SK-N-SH treated with all-trans-retinoic acid at 6 μM for 48 hours (cell line): ENCODE measurements around the gene ZNF101.

ENCODE experiments used
- ARNTL ChIP-seq: fragments of 450-650 bp; formaldehyde crosslinking; IDR thresholded peaks from 2 replicates; pipeline ENCODE4 v1.5.0; 2020; ENCODE audit warnings: low read depth, mild to moderate bottlenecking, moderate library complexity, borderline replicate concordance
- BACH2 ChIP-seq: fragments of 250-450 bp; sonication (Bioruptor Pico); IDR thresholded peaks from 2 replicates; pipeline ENCODE4 v1.9.0; 2021; ENCODE audit warnings: mild to moderate bottlenecking, borderline replicate concordance
- CSDC2 ChIP-seq: fragments of 250-450 bp; sonication (Bioruptor Pico); IDR thresholded peaks from 2 replicates; pipeline ENCODE4 v1.5.0; 2020; ENCODE audit warnings: mild to moderate bottlenecking, moderate library complexity
- CSRNP3 ChIP-seq: fragments of 250-450 bp; sonication (Bioruptor Pico); IDR thresholded peaks from 2 replicates; pipeline ENCODE4 v1.5.1; 2021; ENCODE audit warnings: mild to moderate bottlenecking, moderate library complexity
- ISL1 ChIP-seq: fragments of 250-450 bp; sonication (Bioruptor Pico); IDR thresholded peaks from 2 replicates; pipeline ENCODE4 v2.1.2; 2022; ENCODE audit warnings: mild to moderate bottlenecking, moderate library complexity
- PATZ1 ChIP-seq: fragments of 250-450 bp; sonication (Bioruptor Pico); IDR thresholded peaks from 2 replicates; pipeline ENCODE4 v1.8.0; 2020; ENCODE audit warnings: mild to moderate bottlenecking, moderate library complexity, borderline replicate concordance
- POU6F1 ChIP-seq: fragments of 250-450 bp; sonication (Bioruptor Pico); IDR thresholded peaks from 2 replicates; pipeline ENCODE4 v1.8.0; 2021; ENCODE audit warnings: low read depth, mild to moderate bottlenecking, moderate library complexity, borderline replicate concordance
- RARB ChIP-seq: fragments of 250-450 bp; sonication (Bioruptor Pico); IDR thresholded peaks from 2 replicates; pipeline ENCODE4 v1.8.0; 2021; ENCODE audit warnings: mild to moderate bottlenecking, moderate library complexity
- TOX ChIP-seq: fragments of 250-450 bp; sonication (Bioruptor Pico); IDR thresholded peaks from 2 replicates; pipeline ENCODE4 v1.8.0; 2021; ENCODE audit warnings: mild to moderate bottlenecking, moderate library complexity, borderline replicate concordance
- ZC3H10 ChIP-seq: fragments of 250-450 bp; sonication (Bioruptor Pico); IDR thresholded peaks from 2 replicates; pipeline ENCODE4 v1.5.1; 2021; ENCODE audit warnings: mild to moderate bottlenecking, moderate library complexity

- no peak for TF ChIP-seq CSDC2 (CRISPR knock-in tag)
- TF ChIP-seq ISL1 (CRISPR knock-in tag), result no peak
- no peak for TF ChIP-seq ARNTL
- TF ChIP-seq CSRNP3, result no peak
- no peak for TF ChIP-seq POU6F1
- TF ChIP-seq PATZ1, result no peak
- no peak for TF ChIP-seq RARB (CRISPR knock-in tag)
- TF ChIP-seq ZC3H10 (CRISPR knock-in tag), result no peak
- no peak for TF ChIP-seq BACH2 (CRISPR knock-in tag)
- TF ChIP-seq TOX (CRISPR knock-in tag), result no peak
Observed at GRCh38 chr19:19655051-19655594, 13.5 kb upstream of the ZNF101 start.
